ENCODE results near the gene AARS2.
A peak's percentile ranks its signal among the peaks of the same experiment; 100 is the strongest.

The AARS2 gene

GRCh38 chr6:44271406-44271723, 41.8 kb downstream of the AARS2 start:
- Histone ChIP-seq H3K4me3 (ENCODE audit: insufficient read depth, low read depth, low read length, poor library complexity, severe bottlenecking) (no peak overlapping the region), H3K27ac (ENCODE audit: insufficient read depth, low read length, poor library complexity, severe bottlenecking) (no peak overlapping the region), H3K36me3 (ENCODE audit: control insufficient read depth, insufficient read depth, low read length) (no peaks in the 10 kb centered on the region), H3K4me1 (ENCODE audit: control insufficient read depth, insufficient read depth, low read length, poor library complexity, severe bottlenecking) (peaks cover 9% of the 10 kb centered on the region), H3K9me3 (ENCODE audit: control insufficient read depth, low read length) (no peaks in the 10 kb centered on the region), H3K27me3 (replicated peaks; ENCODE audit: control insufficient read depth, insufficient read depth, low read length, poor library complexity, severe bottlenecking) (peaks cover 39% of the 10 kb centered on the region)
- no peak for DNase-seq

- H3K36me3 ChIP-seq (ENCODE audit: control insufficient read depth, insufficient read depth, low read length) = no peaks in the 10 kb centered on the region
- H3K27me3 ChIP-seq (replicated peaks; ENCODE audit: control insufficient read depth, insufficient read depth, low read length, poor library complexity, severe bottlenecking) = peaks cover 35% of the 10 kb centered on the region
- H3K4me1 ChIP-seq (ENCODE audit: control insufficient read depth, insufficient read depth, low read length, poor library complexity, severe bottlenecking) = peaks cover 5% of the 10 kb centered on the region
- DNase-seq = no peak
- H3K9me3 ChIP-seq (ENCODE audit: control insufficient read depth, low read length) = no peaks in the 10 kb centered on the region
- H3K27ac ChIP-seq (ENCODE audit: insufficient read depth, low read length, poor library complexity, severe bottlenecking) = no peak overlapping the region
- no peak overlapping the region for H3K4me3 ChIP-seq (ENCODE audit: insufficient read depth, low read depth, low read length, poor library complexity, severe bottlenecking)
Observed at GRCh38 chr6:44270526-44271405, 42.4 kb downstream of the AARS2 start.

- H3K9me3 ChIP-seq (ENCODE audit: control insufficient read depth, low read length) = no peaks in the 10 kb centered on the region
- H3K27ac ChIP-seq (ENCODE audit: insufficient read depth, low read length, poor library complexity, severe bottlenecking) = no peak within 1 kb of the TSS
- no peak within 1 kb of the TSS for H3K4me3 ChIP-seq (ENCODE audit: insufficient read depth, low read depth, low read length, poor library complexity, severe bottlenecking)
- H3K27me3 ChIP-seq (replicated peaks; ENCODE audit: control insufficient read depth, insufficient read depth, low read length, poor library complexity, severe bottlenecking) = peaks cover 30% of the 10 kb centered on the region
- peaks cover 5% of the 10 kb centered on the region for H3K4me1 ChIP-seq (ENCODE audit: control insufficient read depth, insufficient read depth, low read length, poor library complexity, severe bottlenecking)
- H3K36me3 ChIP-seq (ENCODE audit: control insufficient read depth, insufficient read depth, low read length) = no peaks in the 10 kb centered on the region
- no peak for DNase-seq
Observed at GRCh38 chr6:44269921-44270525, 43.1 kb downstream of the AARS2 start, which contains the start of gene TMEM151B. TMEM151B (plus strand) TSS chr6:44270450; CDS start chr6:44270743, 293 bp downstream.

- no peaks in the 10 kb centered on the region for H3K36me3 ChIP-seq (ENCODE audit: control insufficient read depth, insufficient read depth, low read length)
- peaks cover 27% of the 10 kb centered on the region for H3K27me3 ChIP-seq (replicated peaks; ENCODE audit: control insufficient read depth, insufficient read depth, low read length, poor library complexity, severe bottlenecking)
- no peak overlapping the region for H3K27ac ChIP-seq (ENCODE audit: insufficient read depth, low read length, poor library complexity, severe bottlenecking)
- H3K4me1 ChIP-seq (ENCODE audit: control insufficient read depth, insufficient read depth, low read length, poor library complexity, severe bottlenecking) = peaks cover 9% of the 10 kb centered on the region
- H3K4me3 ChIP-seq (ENCODE audit: insufficient read depth, low read depth, low read length, poor library complexity, severe bottlenecking) = no peak overlapping the region
- DNase-seq = no peak
- no peaks in the 10 kb centered on the region for H3K9me3 ChIP-seq (ENCODE audit: control insufficient read depth, low read length)
Observed at GRCh38 chr6:44269178-44269920, 43.8 kb downstream of the AARS2 start.

DNA sequence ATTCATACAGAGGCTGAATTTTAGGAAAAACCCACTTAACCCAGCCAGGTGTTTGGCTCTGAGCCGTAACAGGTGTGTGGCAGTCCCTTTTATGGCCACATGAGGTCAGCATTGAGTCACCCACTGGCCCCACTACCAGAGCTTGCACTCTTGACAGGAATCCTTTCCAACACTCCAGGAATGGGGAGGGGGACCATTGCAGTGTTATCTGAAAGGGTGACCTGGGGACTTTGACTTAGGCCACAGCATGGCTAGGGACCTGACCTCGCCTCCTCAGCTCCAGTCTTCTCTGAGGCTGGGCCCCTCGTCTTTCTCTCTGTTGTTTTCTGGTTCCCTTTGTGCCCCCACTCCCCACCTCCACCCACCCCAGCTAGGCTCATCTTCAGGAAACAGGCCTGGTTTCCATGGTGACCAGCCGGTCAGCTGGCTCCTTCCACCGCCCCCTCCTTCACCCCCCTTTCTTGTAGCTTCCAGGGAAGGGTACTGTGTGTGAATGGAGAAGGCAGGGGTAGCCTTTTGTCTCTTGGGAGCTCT, 45.0 kb downstream of the AARS2 start:
- no peak overlapping the region for H3K4me3 ChIP-seq (ENCODE audit: insufficient read depth, low read depth, low read length, poor library complexity, severe bottlenecking)
- no peak overlapping the region for H3K27ac ChIP-seq (ENCODE audit: insufficient read depth, low read length, poor library complexity, severe bottlenecking)
- H3K4me1 ChIP-seq (ENCODE audit: control insufficient read depth, insufficient read depth, low read length, poor library complexity, severe bottlenecking) = peaks cover 21% of the 10 kb centered on the region
- peaks cover 26% of the 10 kb centered on the region for H3K27me3 ChIP-seq (replicated peaks; ENCODE audit: control insufficient read depth, insufficient read depth, low read length, poor library complexity, severe bottlenecking)
- H3K36me3 ChIP-seq (ENCODE audit: control insufficient read depth, insufficient read depth, low read length) = no peaks in the 10 kb centered on the region
- H3K9me3 ChIP-seq (ENCODE audit: control insufficient read depth, low read length) = no peaks in the 10 kb centered on the region
- peak; percentile 39 to 51 (median 41) for DNase-seq

DNA sequence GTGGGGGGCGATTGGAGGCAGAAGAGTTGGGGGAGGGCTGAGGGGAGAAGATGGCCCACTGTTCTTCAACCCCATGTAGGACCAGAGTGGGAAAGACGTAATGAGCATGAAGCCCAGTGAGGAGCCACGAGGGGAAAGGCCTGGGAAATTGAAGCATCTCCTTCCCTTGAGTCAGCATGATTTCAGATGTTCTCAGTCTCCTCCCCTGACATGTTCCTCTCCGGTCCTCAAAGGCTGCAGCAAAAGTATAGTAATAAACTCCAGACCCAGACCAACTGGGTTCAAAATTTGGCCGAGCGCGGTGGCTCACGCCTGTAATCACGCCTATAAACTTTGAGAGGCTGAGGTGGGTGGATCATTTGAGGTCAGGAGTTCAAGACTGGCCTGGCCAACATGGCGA, 45.9 kb downstream of the AARS2 start:
- peaks cover 20% of the 10 kb centered on the region for H3K27me3 ChIP-seq (replicated peaks; ENCODE audit: control insufficient read depth, insufficient read depth, low read length, poor library complexity, severe bottlenecking)
- DNase-seq = no peak
- H3K4me1 ChIP-seq (ENCODE audit: control insufficient read depth, insufficient read depth, low read length, poor library complexity, severe bottlenecking) = peaks cover 30% of the 10 kb centered on the region
- H3K4me3 ChIP-seq (ENCODE audit: insufficient read depth, low read depth, low read length, poor library complexity, severe bottlenecking) = no peak overlapping the region
- no peaks in the 10 kb centered on the region for H3K9me3 ChIP-seq (ENCODE audit: control insufficient read depth, low read length)
- peaks cover under 1% of the 10 kb centered on the region for H3K36me3 ChIP-seq (ENCODE audit: control insufficient read depth, insufficient read depth, low read length)
- H3K27ac ChIP-seq (ENCODE audit: insufficient read depth, low read length, poor library complexity, severe bottlenecking) = no peak overlapping the region

GRCh38 chr6:44266347-44266746, 46.8 kb downstream of the AARS2 start:
- no peaks in the 10 kb centered on the region for H3K9me3 ChIP-seq (ENCODE audit: control insufficient read depth, low read length)
- H3K36me3 ChIP-seq (ENCODE audit: control insufficient read depth, insufficient read depth, low read length) = peaks cover 9% of the 10 kb centered on the region
- no peak overlapping the region for H3K4me3 ChIP-seq (ENCODE audit: insufficient read depth, low read depth, low read length, poor library complexity, severe bottlenecking)
- no peak for DNase-seq
- peaks cover 36% of the 10 kb centered on the region for H3K4me1 ChIP-seq (ENCODE audit: control insufficient read depth, insufficient read depth, low read length, poor library complexity, severe bottlenecking)
- H3K27me3 ChIP-seq (replicated peaks; ENCODE audit: control insufficient read depth, insufficient read depth, low read length, poor library complexity, severe bottlenecking) = peaks cover 11% of the 10 kb centered on the region
- H3K27ac ChIP-seq (ENCODE audit: insufficient read depth, low read length, poor library complexity, severe bottlenecking) = peak overlapping the region; percentile 92

DNA sequence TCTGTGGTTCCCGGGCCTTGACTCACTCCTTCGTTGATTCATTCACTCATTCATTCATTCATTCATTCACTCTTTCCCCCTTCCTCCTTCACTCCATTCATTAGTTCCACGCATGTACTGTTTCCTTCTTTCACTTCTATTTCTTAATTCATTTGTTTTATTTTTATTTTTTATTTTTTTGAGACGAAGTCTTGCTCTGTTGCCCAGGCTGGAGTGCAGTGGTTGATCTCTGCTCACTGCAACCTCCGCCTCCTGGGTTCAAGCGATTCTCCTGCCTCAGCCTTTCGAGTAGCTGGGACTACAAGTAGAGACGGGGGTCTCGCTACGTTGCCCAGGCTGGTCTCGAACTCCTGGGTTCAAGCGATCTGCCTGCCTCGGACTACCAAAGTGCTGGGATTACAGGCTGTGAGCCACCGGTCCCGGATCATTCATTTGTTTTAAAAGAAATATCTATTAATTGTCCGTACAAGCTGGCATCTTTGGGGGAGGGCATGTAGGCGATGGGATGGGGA, 47.4 kb downstream of the AARS2 start:
- DNase-seq = no peak
- H3K4me3 ChIP-seq (ENCODE audit: insufficient read depth, low read depth, low read length, poor library complexity, severe bottlenecking) = peak overlapping the region; percentile 93
- H3K9me3 ChIP-seq (ENCODE audit: control insufficient read depth, low read length) = no peaks in the 10 kb centered on the region
- H3K27ac ChIP-seq (ENCODE audit: insufficient read depth, low read length, poor library complexity, severe bottlenecking) = peak overlapping the region; percentile 92
- peaks cover 31% of the 10 kb centered on the region for H3K4me1 ChIP-seq (ENCODE audit: control insufficient read depth, insufficient read depth, low read length, poor library complexity, severe bottlenecking)
- peaks cover 7% of the 10 kb centered on the region for H3K27me3 ChIP-seq (replicated peaks; ENCODE audit: control insufficient read depth, insufficient read depth, low read length, poor library complexity, severe bottlenecking)
- H3K36me3 ChIP-seq (ENCODE audit: control insufficient read depth, insufficient read depth, low read length) = peaks cover 13% of the 10 kb centered on the region

DNA sequence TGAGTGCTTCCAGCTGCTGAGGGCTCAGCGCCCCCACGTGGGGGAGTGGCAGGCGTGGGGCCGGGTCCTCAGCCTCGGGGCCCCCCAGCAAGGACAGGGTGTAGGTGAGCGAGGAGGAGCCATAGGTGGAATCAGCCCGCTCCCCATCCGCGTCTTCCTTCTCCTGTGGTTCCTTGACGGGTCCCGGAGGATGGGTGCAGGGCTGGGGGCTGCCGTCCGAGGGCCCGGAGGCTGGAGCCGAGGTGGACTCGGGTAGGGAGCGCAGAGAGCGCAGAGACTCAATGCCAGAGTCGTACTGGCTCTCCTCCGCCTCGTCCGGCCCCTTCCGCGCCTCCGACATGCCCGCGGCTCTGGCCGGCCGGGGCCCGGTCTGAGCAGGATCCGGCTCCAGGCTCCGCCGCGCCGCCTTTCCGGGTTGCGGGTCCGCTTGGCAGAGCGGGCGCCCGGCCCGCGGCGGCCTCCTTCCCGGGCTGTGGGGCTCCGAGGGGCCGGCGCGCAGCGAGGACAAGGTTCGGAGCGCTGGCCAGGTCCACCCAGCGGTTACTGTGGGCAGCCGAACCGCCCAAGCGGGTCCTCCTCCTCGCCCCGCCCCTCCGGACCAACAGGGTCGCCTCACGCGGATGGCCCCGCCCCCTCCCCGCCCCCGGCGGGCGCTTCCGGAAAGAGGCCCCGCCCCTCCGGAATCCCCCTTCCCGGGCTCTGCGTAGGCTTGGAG, 48.0 kb downstream of the AARS2 start, which contains the start of gene NFKBIE:
TSS of gene NFKBIE (minus strand) at position 545 of the 715 bp plus-strand sequence. CDS start at position 340, 205 bp downstream.
- Histone ChIP-seq H3K4me1 (ENCODE audit: control insufficient read depth, insufficient read depth, low read length, poor library complexity, severe bottlenecking) (peaks cover 31% of the 10 kb centered on the region), H3K4me3 (ENCODE audit: insufficient read depth, low read depth, low read length, poor library complexity, severe bottlenecking) (peak within 1 kb of the TSS; percentile 93), H3K27ac (ENCODE audit: insufficient read depth, low read length, poor library complexity, severe bottlenecking) (peak within 1 kb of the TSS; percentile 92), H3K9me3 (ENCODE audit: control insufficient read depth, low read length) (no peaks in the 10 kb centered on the region), H3K36me3 (ENCODE audit: control insufficient read depth, insufficient read depth, low read length) (peaks cover 15% of the 10 kb centered on the region), H3K27me3 (replicated peaks; ENCODE audit: control insufficient read depth, insufficient read depth, low read length, poor library complexity, severe bottlenecking) (peaks cover 7% of the 10 kb centered on the region)
- peak; percentile 94 to 96 (median 95) for DNase-seq

All from effector memory CD4-positive, alpha-beta T cell (primary cell).